ENCODE results near the gene RNF166.

- no peak for TF ChIP-seq SP1 (IDR thresholded peaks at IDR 0.05)
- TF ChIP-seq, protein P1, sequence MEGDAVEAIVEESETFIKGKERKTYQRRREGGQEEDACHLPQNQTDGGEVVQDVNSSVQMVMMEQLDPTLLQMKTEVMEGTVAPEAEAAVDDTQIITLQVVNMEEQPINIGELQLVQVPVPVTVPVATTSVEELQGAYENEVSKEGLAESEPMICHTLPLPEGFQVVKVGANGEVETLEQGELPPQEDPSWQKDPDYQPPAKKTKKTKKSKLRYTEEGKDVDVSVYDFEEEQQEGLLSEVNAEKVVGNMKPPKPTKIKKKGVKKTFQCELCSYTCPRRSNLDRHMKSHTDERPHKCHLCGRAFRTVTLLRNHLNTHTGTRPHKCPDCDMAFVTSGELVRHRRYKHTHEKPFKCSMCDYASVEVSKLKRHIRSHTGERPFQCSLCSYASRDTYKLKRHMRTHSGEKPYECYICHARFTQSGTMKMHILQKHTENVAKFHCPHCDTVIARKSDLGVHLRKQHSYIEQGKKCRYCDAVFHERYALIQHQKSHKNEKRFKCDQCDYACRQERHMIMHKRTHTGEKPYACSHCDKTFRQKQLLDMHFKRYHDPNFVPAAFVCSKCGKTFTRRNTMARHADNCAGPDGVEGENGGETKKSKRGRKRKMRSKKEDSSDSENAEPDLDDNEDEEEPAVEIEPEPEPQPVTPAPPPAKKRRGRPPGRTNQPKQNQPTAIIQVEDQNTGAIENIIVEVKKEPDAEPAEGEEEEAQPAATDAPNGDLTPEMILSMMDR (IDR thresholded peaks at IDR 0.05; ENCODE audit: low read depth, low read length, missing input control) = no peak
- no peak for TF ChIP-seq TAF1 (conservative IDR thresholded peaks at IDR 0.05)
- TF ChIP-seq RXRA (IDR thresholded peaks at IDR 0.05) = no peak
- no peak for TF ChIP-seq ATF3 (IDR thresholded peaks at IDR 0.05)
- TF ChIP-seq HNF4G (IDR thresholded peaks at IDR 0.05) = no peak
- TF ChIP-seq, protein P2, sequence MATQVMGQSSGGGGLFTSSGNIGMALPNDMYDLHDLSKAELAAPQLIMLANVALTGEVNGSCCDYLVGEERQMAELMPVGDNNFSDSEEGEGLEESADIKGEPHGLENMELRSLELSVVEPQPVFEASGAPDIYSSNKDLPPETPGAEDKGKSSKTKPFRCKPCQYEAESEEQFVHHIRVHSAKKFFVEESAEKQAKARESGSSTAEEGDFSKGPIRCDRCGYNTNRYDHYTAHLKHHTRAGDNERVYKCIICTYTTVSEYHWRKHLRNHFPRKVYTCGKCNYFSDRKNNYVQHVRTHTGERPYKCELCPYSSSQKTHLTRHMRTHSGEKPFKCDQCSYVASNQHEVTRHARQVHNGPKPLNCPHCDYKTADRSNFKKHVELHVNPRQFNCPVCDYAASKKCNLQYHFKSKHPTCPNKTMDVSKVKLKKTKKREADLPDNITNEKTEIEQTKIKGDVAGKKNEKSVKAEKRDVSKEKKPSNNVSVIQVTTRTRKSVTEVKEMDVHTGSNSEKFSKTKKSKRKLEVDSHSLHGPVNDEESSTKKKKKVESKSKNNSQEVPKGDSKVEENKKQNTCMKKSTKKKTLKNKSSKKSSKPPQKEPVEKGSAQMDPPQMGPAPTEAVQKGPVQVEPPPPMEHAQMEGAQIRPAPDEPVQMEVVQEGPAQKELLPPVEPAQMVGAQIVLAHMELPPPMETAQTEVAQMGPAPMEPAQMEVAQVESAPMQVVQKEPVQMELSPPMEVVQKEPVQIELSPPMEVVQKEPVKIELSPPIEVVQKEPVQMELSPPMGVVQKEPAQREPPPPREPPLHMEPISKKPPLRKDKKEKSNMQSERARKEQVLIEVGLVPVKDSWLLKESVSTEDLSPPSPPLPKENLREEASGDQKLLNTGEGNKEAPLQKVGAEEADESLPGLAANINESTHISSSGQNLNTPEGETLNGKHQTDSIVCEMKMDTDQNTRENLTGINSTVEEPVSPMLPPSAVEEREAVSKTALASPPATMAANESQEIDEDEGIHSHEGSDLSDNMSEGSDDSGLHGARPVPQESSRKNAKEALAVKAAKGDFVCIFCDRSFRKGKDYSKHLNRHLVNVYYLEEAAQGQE (IDR thresholded peaks at IDR 0.05) = no peak
These were observed 33.1 kb upstream of the RNF166 start for GRCh38 chr16:88739139-88739976.
